Upper lobe of left lung (tissue), 6 donors: ENCODE data around the gene ZCCHC24. TPM values are rescaled to one million over a fixed set of nuclear protein-coding genes. Genes with fewer than 3 reads are reported as not detected.
A peak's percentile ranks its signal among the peaks of the same experiment; 100 is the strongest.

Source experiments
- ATAC-seq, 2 donors: fragments of 200-7000 bp; cut with Tn5 transposase; one replicate each; pipeline ENCODE4 v1.9.1; 2022; ENCODE audit warnings: mild to moderate bottlenecking in 2 of 2, moderate library complexity in 2 of 2; ENCODE audit not compliant: low FRiP score in 2 of 2
- DNase-seq, 2 donors: peaks; one replicate each; pipeline ENCODE4 v3.0.0-alpha.2; 2019 to 2020
- H3K27ac ChIP-seq, 4 donors: fragments of 200-600 bp; sonication (generic); one replicate each; pipeline ENCODE4 v1.5.1; 2016 to 2019
- H3K27me3 ChIP-seq, 4 donors: fragments of 200-600 bp; sonication (generic); one replicate each; pipeline ENCODE4 v1.5.1; 2017 to 2019
- H3K36me3 ChIP-seq, 4 donors: fragments of 200-600 bp; sonication (generic); one replicate each; pipeline ENCODE4 v1.5.1; 2016 to 2019
- H3K4me1 ChIP-seq, 4 donors: fragments of 200-600 bp; sonication (generic); one replicate each; pipeline ENCODE4 v1.5.1; 2018 to 2019
- H3K4me3 ChIP-seq, 4 donors: fragments of 200-600 bp; sonication (generic); one replicate each; pipeline ENCODE4 v1.5.1; 2017 to 2019; ENCODE audit warnings: mild to moderate bottlenecking in 2 of 4, moderate library complexity in 1 of 4
- H3K9me3 ChIP-seq, 4 donors: fragments of 200-600 bp; sonication (generic); one replicate each; pipeline ENCODE4 v1.5.1; 2018 to 2019
- EP300 ChIP-seq, 4 donors: sonication (generic); formaldehyde crosslinking; IDR thresholded peaks; one replicate each; pipeline ENCODE4 v1.5.1; 2017; ENCODE audit warnings: antibody characterized with exemption in 4 of 4, control low read depth in 2 of 4
- POLR2A ChIP-seq, 4 donors: fragments of 450-650 bp; IDR thresholded peaks; one replicate each; pipeline ENCODE4 v1.5.1; 2016 to 2017; ENCODE audit warnings: antibody characterized with exemption in 4 of 4, mild to moderate bottlenecking in 2 of 4
- POLR2AphosphoS5 ChIP-seq, 2 donors: sonication (generic); formaldehyde crosslinking; IDR thresholded peaks; one replicate each; pipeline ENCODE4 v1.5.1; 2017; ENCODE audit warnings: antibody characterized with exemption in 2 of 2
- WGBS, 2 donors: methylation state at CpG; one replicate each; pipeline ENCODE4 v1.1.5; 2017 to 2018; 5-methylcytosine and 5-hydroxymethylcytosine counted together
- total RNA-seq, 6 donors: library from RNA; depleted of rRNA in 4 of 6; stranded (reverse); fragments of >200 nt in 4 of 6; gene quantifications; one replicate each; pipeline versions ENCODE4 v1.1.0 to v1.2.1, GENCODE V29; 2016 to 2021
- TF ChIP-seq, protein P1 (sequence below), 6 experiments: fragments of 450-650 bp in 4 of 6; fragments of 200-600 bp in 2 of 6; sonication (generic) in 2 of 6; IDR thresholded peaks; one replicate each; pipeline ENCODE4 v1.5.1; 2016 to 2019; ENCODE audit warnings: antibody characterized with exemption in 6 of 6
- donor health status: DM: no; HTN: no; CAD: no; lungs with moderate emphysema.
- donor health status: DM: no; HTN: yes; CAD: no; lungs with severe emphysema.

ZCCHC24 gene
- total RNA-seq, 6 donors from 2014 or later = 12.6 to 45.7 (median 21.0) TPM

DNA sequence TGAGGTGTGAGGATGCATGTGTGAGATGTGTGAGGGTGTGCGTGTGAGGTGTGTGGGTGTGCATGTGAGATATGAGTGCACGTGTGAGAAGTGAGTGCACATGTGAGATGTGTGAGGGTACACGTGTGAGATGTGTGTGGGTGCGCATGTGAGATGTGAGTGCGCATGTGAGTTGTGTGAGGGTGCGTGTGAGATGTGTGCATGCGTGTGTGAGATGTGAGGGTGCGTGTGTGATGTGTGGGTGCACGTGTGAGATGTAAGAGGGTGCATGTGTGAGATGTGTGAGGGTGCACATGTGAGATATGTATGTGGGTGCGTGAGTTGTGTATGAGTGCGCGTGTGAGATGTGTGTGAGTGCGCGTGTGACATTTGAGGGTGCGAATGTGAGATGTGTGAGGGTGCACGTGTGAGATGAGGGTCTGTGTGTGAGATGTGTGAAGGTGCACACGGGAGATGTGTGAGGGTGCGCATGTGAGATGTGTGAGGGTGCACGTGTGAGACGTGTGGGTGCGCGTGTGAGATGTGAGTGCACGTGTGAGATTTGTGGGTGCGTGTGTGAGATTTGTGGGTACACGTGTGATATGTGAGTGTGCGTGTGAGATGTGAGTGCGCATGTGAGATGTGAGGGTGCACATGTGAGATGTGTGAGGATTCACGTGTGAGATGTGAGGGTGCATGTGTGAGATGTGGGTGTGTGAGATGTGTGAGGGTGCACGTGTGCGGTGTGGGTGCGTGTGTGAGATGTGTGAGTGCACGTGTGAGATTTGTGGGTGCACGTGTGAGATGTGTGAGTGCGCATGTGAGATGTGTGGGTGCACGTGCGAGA is 67.7 kb downstream of the ZCCHC24 start:
- ATAC-seq = no peak
- Histone ChIP-seq H3K27me3 (no peaks in the 10 kb centered on the region), H3K27ac (no peak overlapping the region), H3K4me1 (peaks cover 4 to 30% (median 23%) of the 10 kb centered on the region in 4 donors), H3K4me3 (no peak overlapping the region), H3K9me3 (no peaks in the 10 kb centered on the region), H3K36me3 (no peaks in the 10 kb centered on the region)
- TF ChIP-seq POLR2A (IDR thresholded peaks at IDR 0.05) = no peak
- no peak for TF ChIP-seq POLR2AphosphoS5 (IDR thresholded peaks at IDR 0.05)
- TF ChIP-seq, protein P1, sequence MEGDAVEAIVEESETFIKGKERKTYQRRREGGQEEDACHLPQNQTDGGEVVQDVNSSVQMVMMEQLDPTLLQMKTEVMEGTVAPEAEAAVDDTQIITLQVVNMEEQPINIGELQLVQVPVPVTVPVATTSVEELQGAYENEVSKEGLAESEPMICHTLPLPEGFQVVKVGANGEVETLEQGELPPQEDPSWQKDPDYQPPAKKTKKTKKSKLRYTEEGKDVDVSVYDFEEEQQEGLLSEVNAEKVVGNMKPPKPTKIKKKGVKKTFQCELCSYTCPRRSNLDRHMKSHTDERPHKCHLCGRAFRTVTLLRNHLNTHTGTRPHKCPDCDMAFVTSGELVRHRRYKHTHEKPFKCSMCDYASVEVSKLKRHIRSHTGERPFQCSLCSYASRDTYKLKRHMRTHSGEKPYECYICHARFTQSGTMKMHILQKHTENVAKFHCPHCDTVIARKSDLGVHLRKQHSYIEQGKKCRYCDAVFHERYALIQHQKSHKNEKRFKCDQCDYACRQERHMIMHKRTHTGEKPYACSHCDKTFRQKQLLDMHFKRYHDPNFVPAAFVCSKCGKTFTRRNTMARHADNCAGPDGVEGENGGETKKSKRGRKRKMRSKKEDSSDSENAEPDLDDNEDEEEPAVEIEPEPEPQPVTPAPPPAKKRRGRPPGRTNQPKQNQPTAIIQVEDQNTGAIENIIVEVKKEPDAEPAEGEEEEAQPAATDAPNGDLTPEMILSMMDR (IDR thresholded peaks at IDR 0.05) = no peak
- no peak for TF ChIP-seq EP300 (IDR thresholded peaks at IDR 0.05)
- WGBS, 2 donors = 92% methylated on average over 36 of the region's 36 CpGs
- no peak for DNase-seq

DNA sequence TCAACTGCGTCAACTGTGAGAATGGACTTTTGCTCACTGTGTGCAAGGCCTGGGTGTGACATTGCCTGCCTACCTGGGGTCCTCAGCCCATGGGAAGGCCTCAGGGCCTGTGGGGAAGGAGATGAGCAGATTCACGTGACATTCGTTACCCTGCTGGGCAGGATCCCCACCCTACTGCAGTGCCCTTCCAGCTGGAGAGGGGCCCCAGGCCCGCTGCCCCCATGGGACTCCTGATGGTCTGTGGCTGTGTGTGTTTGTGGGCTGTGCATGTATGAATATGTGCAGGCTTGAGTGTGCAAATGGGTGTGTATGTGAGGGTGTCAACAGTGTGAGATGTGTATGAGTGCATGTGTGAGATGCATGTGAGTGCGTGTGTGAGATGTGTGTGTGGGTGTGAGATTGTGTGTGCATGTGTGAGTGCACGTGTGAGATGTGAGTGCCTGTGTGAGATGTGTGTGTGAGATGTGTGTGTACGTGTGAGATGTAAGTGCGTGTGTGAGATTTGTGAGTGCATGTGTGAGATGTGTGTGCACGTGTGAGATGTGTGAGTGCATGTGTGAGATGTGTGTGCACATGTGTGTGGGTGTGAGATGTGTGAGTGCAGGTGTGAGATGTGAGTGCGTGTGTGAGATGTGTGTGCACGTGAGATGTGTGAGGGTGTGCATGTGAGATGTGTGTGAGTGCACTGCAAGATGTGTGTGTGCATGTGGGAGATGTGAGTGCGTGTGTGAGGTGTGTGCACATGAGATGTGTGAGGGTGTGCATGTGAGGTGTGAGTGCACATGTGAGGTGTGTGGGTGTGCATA is 68.5 kb downstream of the ZCCHC24 start:
- H3K9me3 ChIP-seq = no peaks in the 10 kb centered on the region
- no peak overlapping the region for H3K4me3 ChIP-seq
- H3K4me1 ChIP-seq = peaks cover 4 to 30% (median 22%) of the 10 kb centered on the region in 4 donors
- 93 to 94% methylated on average over 9 to 12 of the region's 12 CpGs for WGBS, 2 donors
- ATAC-seq (no peak), DNase-seq (no peak)
- no peaks in the 10 kb centered on the region for H3K27me3 ChIP-seq
- H3K36me3 ChIP-seq = no peaks in the 10 kb centered on the region
- H3K27ac ChIP-seq = no peak overlapping the region
- TF ChIP-seq POLR2A (IDR thresholded peaks at IDR 0.05) (no peak), EP300 (IDR thresholded peaks at IDR 0.05) (no peak), POLR2AphosphoS5 (IDR thresholded peaks at IDR 0.05) (no peak)
- TF ChIP-seq, protein P1 (IDR thresholded peaks at IDR 0.05) = no peak

DNA sequence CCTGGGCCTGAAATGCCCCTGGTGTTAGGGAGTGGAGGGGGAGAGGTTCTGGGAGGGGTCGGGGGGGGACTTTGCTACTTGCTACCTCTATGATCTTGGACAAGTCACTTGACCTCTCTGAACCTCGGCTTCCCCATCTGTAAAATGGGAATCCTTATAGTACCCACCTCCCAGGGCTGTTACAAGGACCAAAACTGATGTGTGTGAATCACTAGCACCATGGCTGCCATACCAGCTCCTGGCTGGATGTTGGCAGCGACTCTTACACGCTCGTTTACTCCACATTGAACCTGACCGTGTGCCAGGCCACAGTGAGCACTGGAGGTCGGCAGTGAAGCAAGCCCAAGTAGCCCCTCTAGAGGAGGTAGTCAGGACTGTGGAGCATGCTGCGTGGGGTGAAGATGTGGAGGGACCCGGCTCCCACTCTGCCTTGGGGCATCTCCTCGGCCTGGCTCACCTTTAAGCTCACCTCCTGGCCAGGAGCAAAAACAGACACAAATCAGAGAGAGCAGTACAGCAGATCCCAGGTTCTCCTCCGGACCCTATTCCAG is 69.3 kb downstream of the ZCCHC24 start:
- Histone ChIP-seq H3K27me3 (no peaks in the 10 kb centered on the region), H3K36me3 (no peaks in the 10 kb centered on the region), H3K9me3 (no peaks in the 10 kb centered on the region), H3K4me1 (peaks cover 4 to 24% (median 19%) of the 10 kb centered on the region in 4 donors), H3K27ac (no peak overlapping the region), H3K4me3 (no peak overlapping the region)
- ATAC-seq = no peak
- TF ChIP-seq POLR2A (IDR thresholded peaks at IDR 0.05) (no peak), EP300 (IDR thresholded peaks at IDR 0.05) (no peak), POLR2AphosphoS5 (IDR thresholded peaks at IDR 0.05) (no peak)
- TF ChIP-seq, protein P1 (IDR thresholded peaks at IDR 0.05) = no peak
- WGBS, 2 donors = 81 to 85% methylated on average over 10 to 11 of the region's 11 CpGs
- no peak for DNase-seq

DNA sequence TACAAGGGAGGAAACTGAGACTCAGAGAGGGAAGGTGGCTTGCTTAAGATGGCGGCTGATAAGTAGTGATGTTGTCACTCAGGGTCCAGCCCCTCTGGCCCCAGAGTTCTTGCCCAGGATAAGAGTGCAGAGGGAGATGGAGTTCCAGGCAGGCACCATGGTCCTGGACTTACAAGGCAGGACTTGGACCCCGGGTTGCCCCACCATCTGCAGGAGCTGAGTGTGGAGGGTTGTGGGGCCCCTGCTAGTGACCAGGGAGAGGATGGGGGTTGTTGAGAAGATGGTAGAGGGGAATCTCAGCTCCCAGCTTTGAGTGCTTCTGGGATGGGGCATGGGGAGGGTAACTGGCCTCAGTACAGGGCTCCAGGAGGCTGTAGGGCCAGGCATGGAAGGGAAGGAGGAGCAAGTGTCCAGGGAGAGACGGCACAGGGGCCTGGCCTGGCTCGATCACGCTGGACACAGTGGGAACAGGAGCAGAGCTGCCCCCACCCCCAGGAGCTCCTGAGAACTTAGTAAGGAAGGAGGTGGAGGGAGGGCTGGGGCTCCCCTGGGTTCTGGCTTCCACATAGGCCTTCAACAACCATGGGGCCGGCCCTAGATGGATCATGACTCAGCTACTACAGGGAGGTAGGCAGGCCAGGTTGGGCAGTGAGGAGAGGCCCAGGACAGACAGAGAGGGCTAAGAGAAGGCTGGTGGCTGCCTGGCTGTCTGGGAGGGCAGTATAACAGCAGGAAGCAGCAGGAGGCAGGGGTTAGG is 69.9 kb downstream of the ZCCHC24 start:
- Histone ChIP-seq H3K9me3 (peaks cover 0 to 1% (median 0%) of the 10 kb centered on the region in 4 donors), H3K4me1 (peaks cover 4 to 17% (median 15%) of the 10 kb centered on the region in 4 donors), H3K36me3 (no peaks in the 10 kb centered on the region), H3K27ac (no peak overlapping the region), H3K4me3 (no peak overlapping the region), H3K27me3 (no peaks in the 10 kb centered on the region)
- DNase-seq (peak in 1 of 2 donors; percentile 18), ATAC-seq (no peak)
- 82 to 87% methylated on average over 6 of the region's 6 CpGs for whole genome bisulfite sequencing, 2 donors
- TF ChIP-seq POLR2AphosphoS5 (IDR thresholded peaks at IDR 0.05) (no peak), POLR2A (IDR thresholded peaks at IDR 0.05) (no peak), EP300 (IDR thresholded peaks at IDR 0.05) (no peak)
- TF ChIP-seq, protein P1 (IDR thresholded peaks at IDR 0.05) = no peak
